Activated CD4-positive, alpha-beta T cell treated with anti-CD3 and anti-CD28 coated beads for 48 hours (primary cell): ENCODE data around the gene OR12D1.

ENCODE experiments used
- DNase-seq: peaks from one replicate; pipeline ENCODE4 v3.0.0-alpha.2; 2020

The OR12D1 gene

GRCh38 chr6:29466241-29466640 lies 51.5 kb downstream of the OR12D1 start:
- no peak for DNase-seq
